Heart right ventricle (tissue), 16 donors: ENCODE results near the gene KLF16. TPM values are rescaled to one million over a fixed set of nuclear protein-coding genes. Genes with fewer than 3 reads are reported as not detected.

ENCODE experiments used
- ATAC-seq, 8 donors: fragments of 200-7000 bp; cut with Tn5 transposase; one replicate each; pipeline ENCODE4 v1.9.1; 2020; ENCODE audit warnings: mild to moderate bottlenecking in 8 of 8, moderate library complexity in 8 of 8, moderate number of reproducible peaks in 1 of 8
- DNase-seq, 2 donors: peaks; one replicate each; pipeline ENCODE4 v3.0.0-alpha.2; 2020
- H3K27ac ChIP-seq, 10 donors: fragments of 200-600 bp; sonication (generic) in 2 of 10; one replicate each; pipeline versions ENCODE4 v1.5.0 to v1.8.0; 2020 to 2022; ENCODE audit warnings: mild to moderate bottlenecking in 3 of 10
- H3K27me3 ChIP-seq, 7 donors: fragments of 200-600 bp; one replicate each; pipeline ENCODE4 v1.8.0; 2021 to 2022; ENCODE audit warnings: mild to moderate bottlenecking in 2 of 7
- H3K36me3 ChIP-seq, 9 donors: fragments of 200-600 bp; sonication (generic) in 1 of 9; one replicate each; pipeline versions ENCODE4 v1.5.0 to v1.8.0; 2020 to 2022; ENCODE audit warnings: mild to moderate bottlenecking in 2 of 9
- H3K4me1 ChIP-seq, 9 donors: fragments of 200-600 bp; sonication (generic) in 1 of 9; one replicate each; pipeline versions ENCODE4 v1.5.0 to v1.8.0; 2020 to 2022; ENCODE audit warnings: mild to moderate bottlenecking in 4 of 9
- H3K4me3 ChIP-seq, 10 donors: fragments of 200-600 bp; sonication (generic) in 2 of 10; one replicate each; pipeline versions ENCODE4 v1.5.0 to v1.8.0; 2020 to 2022; ENCODE audit warnings: mild to moderate bottlenecking in 7 of 10, moderate library complexity in 2 of 10
- H3K9me3 ChIP-seq, 11 donors: fragments of 200-600 bp in 10 of 11; sonication (generic) in 2 of 11; one replicate each; pipeline versions ENCODE4 v1.5.0 to v1.8.0; 2013 to 2022; ENCODE audit warnings: mild to moderate bottlenecking in 2 of 11, control low read depth in 1 of 11, moderate library complexity in 1 of 11
- WGBS, 2 donors: extraction: QIAGEN DNeasy Blood & Tissue Kit; methylation state at CpG; one replicate each; pipeline ENCODE4 v1.1.7; 2013; ENCODE audit warnings: inconsistent platforms in 1 of 2; 5-methylcytosine and 5-hydroxymethylcytosine counted together
- intact Hi-C, 10 donors: fragments of 100-400 bp; cut with DNase I; formaldehyde crosslinking; loops; one replicate each; pipeline versions ENCODE4 v1.11.1 to v1.14.2; 2022
- microRNA-seq, 2 donors: library from miRNA; unstranded; fragments of <30 nt; microRNA quantifications; one replicate each; pipeline ENCODE4 v1.2.0, GENCODE V29; 2021
- polyA plus RNA-seq, 2 donors: library from polyadenylated mRNA; stranded (reverse); fragments of 200-250 nt; gene quantifications; one replicate each; pipeline ENCODE4 v1.2.3, GENCODE V29; 2013
- total RNA-seq, 10 donors: library from RNA; stranded (reverse); fragmentation: NEBNext Ultra II Directional in 3 of 10; extraction: Animal tissue kit (Norgen Biotek cat#: 25700) in 3 of 10; gene quantifications; one replicate each; pipeline versions ENCODE4 v1.2.1 to v1.2.4, GENCODE V29; 2021 to 2023
- TF ChIP-seq, protein P1 (sequence below), 9 donors: fragments of 200-600 bp; sonication (generic) in 2 of 9; IDR thresholded peaks; one replicate each; pipeline versions ENCODE4 v1.5.0 to v1.8.0; 2021 to 2022; ENCODE audit warnings: antibody characterized with exemption in 9 of 9, mild to moderate bottlenecking in 5 of 9, moderate library complexity in 1 of 9
- donor health status: Arrhythmogenic right ventricular cardiomyopathy.
- donor health status: ischemic (EF 13 %, LVEDD 7.1; RV severe dilation, severe dysfunction).
- donor health status: healthy with polysubstance abuse.
- donor health status: DM: no; HTN: yes; CAD: no.
- donor health status: DM: no; HTN: no; CAD: no.
- donor health status: ischemic (EF 25% LVEDD 6.9; RV normal size, moderate dysfunction).
- donor health status: ischemic (EF 25% LVEDD 5.7; RV mildly dilated, moderate dysfunction).
- donor health status: healthy.
- donor health status: DM: yes; HTN: yes; CAD: no.
- donor health status: Ischemic cardiomyopathy.
- donor health status: ischemic (EF 35%, LVEDD 5.7; RV mildly dilated, moderate dysfunction).
- donor health status: nonischemic (EF 11% LVEDD 7.7; RV severe dilation, severe dysfunction).
- donor health status: DM: yes; HTN: yes; CAD: no.
- donor health status: PGD.
- donor health status: ischemic (EF 29% LVEDD 5.4; RV normal size, mild dysfunction).
- donor health status: nonischemic (EF 23%, LVEDD 6.1; RV moderate dilation, normal function).

KLF16 gene
- total and polyA plus RNA-seq, 12 donors = 4.0 to 13.4 (median 7.6) TPM

DNA sequence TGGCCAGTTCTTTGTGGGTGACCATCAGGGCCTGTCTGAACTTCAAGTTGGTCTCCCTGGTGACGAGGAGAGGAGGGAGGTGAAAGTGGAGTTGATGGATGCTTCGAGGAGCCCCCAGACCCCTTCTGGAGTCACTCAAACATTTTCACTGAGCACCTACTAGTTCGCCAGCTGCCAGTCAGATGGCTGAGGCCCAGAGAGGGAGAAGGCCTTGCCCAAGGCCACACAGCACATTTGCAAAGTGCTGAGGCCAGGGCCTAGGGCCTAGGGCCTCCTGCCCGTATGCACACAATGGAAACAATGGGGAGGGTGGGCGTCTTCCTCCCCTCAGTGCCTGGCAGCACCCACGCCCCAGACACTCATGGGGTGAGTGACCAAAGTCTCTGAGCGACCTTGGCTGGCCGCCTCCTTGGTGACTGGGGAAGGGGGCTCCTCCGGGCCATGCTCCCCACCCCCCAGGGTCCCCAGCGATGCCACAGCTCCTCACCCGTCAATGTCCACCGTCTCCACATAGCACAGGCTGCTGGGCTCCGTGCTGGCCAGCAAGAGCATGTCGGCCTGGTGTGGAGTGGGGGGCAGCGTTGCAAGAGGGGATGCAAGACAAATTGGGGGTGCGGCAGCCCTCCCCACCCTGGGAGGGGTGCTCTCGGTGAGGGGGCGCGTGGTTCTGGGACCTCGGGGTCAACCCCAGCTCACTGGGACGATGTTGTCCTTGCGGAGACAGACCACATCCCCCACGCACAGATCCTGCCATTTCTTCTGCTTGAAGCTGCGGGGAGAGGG is 57.8 kb downstream of the KLF16 start:
- H3K27ac ChIP-seq = no peak overlapping the region
- H3K36me3 ChIP-seq = no peaks in the 10 kb centered on the region
- no peaks in the 10 kb centered on the region for H3K4me1 ChIP-seq
- no peaks in the 10 kb centered on the region for H3K27me3 ChIP-seq
- no peak overlapping the region for H3K4me3 ChIP-seq
- 90 to 91% methylated on average over 24 of the region's 24 CpGs for WGBS, 2 donors
- H3K9me3 ChIP-seq = no peaks in the 10 kb centered on the region
- TF ChIP-seq, protein P1, sequence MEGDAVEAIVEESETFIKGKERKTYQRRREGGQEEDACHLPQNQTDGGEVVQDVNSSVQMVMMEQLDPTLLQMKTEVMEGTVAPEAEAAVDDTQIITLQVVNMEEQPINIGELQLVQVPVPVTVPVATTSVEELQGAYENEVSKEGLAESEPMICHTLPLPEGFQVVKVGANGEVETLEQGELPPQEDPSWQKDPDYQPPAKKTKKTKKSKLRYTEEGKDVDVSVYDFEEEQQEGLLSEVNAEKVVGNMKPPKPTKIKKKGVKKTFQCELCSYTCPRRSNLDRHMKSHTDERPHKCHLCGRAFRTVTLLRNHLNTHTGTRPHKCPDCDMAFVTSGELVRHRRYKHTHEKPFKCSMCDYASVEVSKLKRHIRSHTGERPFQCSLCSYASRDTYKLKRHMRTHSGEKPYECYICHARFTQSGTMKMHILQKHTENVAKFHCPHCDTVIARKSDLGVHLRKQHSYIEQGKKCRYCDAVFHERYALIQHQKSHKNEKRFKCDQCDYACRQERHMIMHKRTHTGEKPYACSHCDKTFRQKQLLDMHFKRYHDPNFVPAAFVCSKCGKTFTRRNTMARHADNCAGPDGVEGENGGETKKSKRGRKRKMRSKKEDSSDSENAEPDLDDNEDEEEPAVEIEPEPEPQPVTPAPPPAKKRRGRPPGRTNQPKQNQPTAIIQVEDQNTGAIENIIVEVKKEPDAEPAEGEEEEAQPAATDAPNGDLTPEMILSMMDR (IDR thresholded peaks at IDR 0.05) = no peak
- intact Hi-C loops = no loop called here
- ATAC-seq = no peak
- no peak for DNase-seq

DNA sequence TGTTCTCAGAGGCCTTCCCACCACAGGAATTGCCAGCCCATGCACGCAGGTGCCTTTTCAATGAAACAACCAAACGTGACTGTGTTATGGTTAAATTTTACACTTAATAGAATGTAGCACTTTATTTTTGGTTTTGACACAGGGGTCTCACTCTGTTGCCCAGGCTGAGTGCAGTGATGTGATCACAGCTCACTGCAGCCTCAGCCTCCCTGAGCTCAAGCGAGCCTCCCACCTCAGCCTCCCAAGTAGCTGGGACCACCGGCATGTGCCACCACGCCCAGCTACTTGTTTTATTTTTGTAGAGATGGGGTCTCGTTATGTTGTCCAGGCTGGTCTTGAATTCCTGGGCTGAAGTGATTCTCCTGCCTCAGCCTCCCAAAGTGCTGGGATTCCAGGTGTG is 58.5 kb downstream of the KLF16 start:
- ATAC-seq (no peak), DNase-seq (no peak)
- intact Hi-C loops = no loop called here
- Histone ChIP-seq H3K27me3 (no peaks in the 10 kb centered on the region), H3K4me3 (no peak overlapping the region), H3K9me3 (no peaks in the 10 kb centered on the region), H3K4me1 (no peaks in the 10 kb centered on the region), H3K27ac (no peak overlapping the region), H3K36me3 (peaks cover 0 to under 1% (median 0%) of the 10 kb centered on the region in 9 donors)
- WGBS, 2 donors = 93 to 94% methylated on average over 6 of the region's 6 CpGs
- TF ChIP-seq, protein P1 (IDR thresholded peaks at IDR 0.05) = no peak

Small RNA genes within 50 kb of the gene (microRNA-seq; reads per million reads assigned to microRNA genes)
- 0 to 0.51 reads per million in 2 donors for gene MIR1909

Other genes starting within 250 kb of the KLF16 start
- 10 to 100 TPM; 12.4 to 29.2 (median 17.9) TPM for gene TCF3, start 211.0 kb downstream of the KLF16 start, total RNA-seq
- 10 to 100 TPM; 20.1 to 38.1 TPM for gene TCF3, start 211.0 kb downstream of the KLF16 start, polyA plus RNA-seq
- gene ONECUT3, start 110.1 kb downstream of the KLF16 start, total RNA-seq = not detected
- gene ONECUT3, start 110.1 kb downstream of the KLF16 start, polyA plus RNA-seq = not detected
- 1 to 10 TPM in 2 of 10 donors, under 1 TPM in 8; 0.13 to 3.4 (median 0.48) TPM for gene ATP8B3, start 51.3 kb downstream of the KLF16 start, total RNA-seq
- 1 to 10 TPM in 1 of 2 donors, under 1 TPM in 1; 0.80 to 1.3 TPM for gene ATP8B3, start 51.3 kb downstream of the KLF16 start, polyA plus RNA-seq
- gene REXO1, start 15.1 kb downstream of the KLF16 start, total RNA-seq = 10 to 100 TPM; 13.1 to 20.1 (median 16.5) TPM
- gene REXO1, start 15.1 kb downstream of the KLF16 start, polyA plus RNA-seq = 10 to 100 TPM; 13.1 to 20.6 TPM
- 10 to 100 TPM; 45.1 to 68.0 (median 57.0) TPM for gene ABHD17A, start 21.9 kb upstream of the KLF16 start, total RNA-seq
- 100 to 1,000 TPM in 1 of 2 donors, 10 to 100 TPM in 1; 93.6 to 185 TPM for gene ABHD17A, start 21.9 kb upstream of the KLF16 start, polyA plus RNA-seq
- gene ADAT3, start 41.8 kb upstream of the KLF16 start, total RNA-seq = 1 to 10 TPM in 9 of 10 donors, under 1 TPM in 1; 0.94 to 3.2 (median 1.4) TPM
- 1 to 10 TPM; 2.0 to 4.3 TPM for gene ADAT3, start 41.8 kb upstream of the KLF16 start, polyA plus RNA-seq
- 10 to 100 TPM; 11.7 to 24.2 (median 14.4) TPM for gene SCAMP4, start 41.8 kb upstream of the KLF16 start, total RNA-seq
- 10 to 100 TPM; 17.0 to 22.1 TPM for gene SCAMP4, start 41.8 kb upstream of the KLF16 start, polyA plus RNA-seq
- 10 to 100 TPM; 17.7 to 32.4 (median 23.7) TPM for gene CSNK1G2, start 77.6 kb upstream of the KLF16 start, total RNA-seq
- 10 to 100 TPM; 30.5 to 35.2 TPM for gene CSNK1G2, start 77.6 kb upstream of the KLF16 start, polyA plus RNA-seq
- gene BTBD2, start 152.1 kb upstream of the KLF16 start, total RNA-seq = 10 to 100 TPM; 45.1 to 70.4 (median 56.6) TPM
- 10 to 100 TPM; 42.8 to 55.2 TPM for gene BTBD2, start 152.1 kb upstream of the KLF16 start, polyA plus RNA-seq
- gene MKNK2, start 187.7 kb upstream of the KLF16 start, total RNA-seq = 100 to 1,000 TPM; 107 to 260 (median 144) TPM
- 100 to 1,000 TPM; 144 to 189 TPM for gene MKNK2, start 187.7 kb upstream of the KLF16 start, polyA plus RNA-seq
- gene MOB3A, start 232.7 kb upstream of the KLF16 start, total RNA-seq = 10 to 100 TPM; 10.0 to 30.5 (median 16.2) TPM
- gene MOB3A, start 232.7 kb upstream of the KLF16 start, polyA plus RNA-seq = 10 to 100 TPM in 1 of 2 donors, 1 to 10 TPM in 1; 8.9 to 12.8 TPM
- 1 to 10 TPM; 1.2 to 6.5 (median 2.2) TPM for gene IZUMO4, start 233.3 kb upstream of the KLF16 start, total RNA-seq
- 10 to 100 TPM in 1 of 2 donors, 1 to 10 TPM in 1; 8.6 to 13.1 TPM for gene IZUMO4, start 233.3 kb upstream of the KLF16 start, polyA plus RNA-seq